DOHH2 (cell line): ENCODE measurements around the gene TRAPPC2L.

Experiments used
- H3F3A ChIP-seq: fragments of 200-600 bp; sonication (generic), shearing (Covaris generic); 2 replicates; pipeline ENCODE4 v1.6.0; 2016; ENCODE audit warnings: antibody characterized with exemption, mild to moderate bottlenecking; ENCODE audit not compliant: control insufficient read depth, insufficient read depth
- H3K27ac ChIP-seq: fragments of 200-600 bp; sonication (generic); 2 replicates; pipeline ENCODE4 v1.5.1; 2014; ENCODE audit warnings: low read depth, mild to moderate bottlenecking, low read length, moderate library complexity
- H3K27me3 ChIP-seq: fragments of 200-600 bp; sonication (generic); 2 replicates; pipeline ENCODE4 v1.6.1; 2014; ENCODE audit warnings: mild to moderate bottlenecking, low read length, mixed read lengths; ENCODE audit not compliant: control insufficient read depth
- H3K36me3 ChIP-seq: fragments of 200-600 bp; sonication (generic); 2 replicates; pipeline ENCODE4 v1.6.1; 2014; ENCODE audit warnings: mild to moderate bottlenecking, low read length, moderate library complexity, mixed read lengths; ENCODE audit not compliant: control insufficient read depth
- H3K4me1 ChIP-seq: fragments of 200-600 bp; sonication (generic); 2 replicates; pipeline ENCODE4 v1.6.1; 2014; ENCODE audit warnings: mild to moderate bottlenecking, low read length, mixed read lengths; ENCODE audit not compliant: control insufficient read depth
- H3K4me2 ChIP-seq: fragments of 200-600 bp; sonication (generic); 2 replicates; pipeline ENCODE4 v1.6.0; 2014; ENCODE audit warnings: mild to moderate bottlenecking, low read length, moderate library complexity
- H3K4me3 ChIP-seq: fragments of 200-600 bp; sonication (generic); 2 replicates; pipeline ENCODE4 v1.5.1; 2014; ENCODE audit warnings: mild to moderate bottlenecking, low read length, mixed read lengths
- H3K79me2 ChIP-seq: fragments of 200-600 bp; sonication (generic); 2 replicates; pipeline ENCODE4 v1.6.1; 2014; ENCODE audit warnings: mild to moderate bottlenecking, low read length, mixed read lengths; ENCODE audit not compliant: control insufficient read depth
- H3K9me2 ChIP-seq: fragments of 200-600 bp; sonication (generic); replicated peaks from 2 replicates; pipeline ENCODE4 v1.6.1; 2014; ENCODE audit warnings: mild to moderate bottlenecking, low read length, mixed read lengths; ENCODE audit not compliant: control insufficient read depth
- H3K9me3 ChIP-seq: fragments of 200-600 bp; sonication (generic); 2 replicates; pipeline ENCODE4 v1.6.1; 2014; ENCODE audit warnings: antibody characterized with exemption, low read length, mixed read lengths; ENCODE audit not compliant: control insufficient read depth, insufficient read depth
- H4K20me1 ChIP-seq: fragments of 200-600 bp; sonication (generic); 2 replicates; pipeline ENCODE4 v1.6.0; 2014; ENCODE audit warnings: low read depth, mild to moderate bottlenecking, antibody characterized with exemption, low read length, moderate library complexity; ENCODE audit not compliant: control insufficient read depth, insufficient read depth
- CTCF ChIP-seq: fragments of 200-600 bp; sonication (generic); IDR thresholded peaks from one replicate; pipeline ENCODE4 v1.5.1; 2014; ENCODE audit warnings: antibody characterized with exemption, mild to moderate bottlenecking, low read depth, low read length; ENCODE audit not compliant: poor library complexity, severe bottlenecking
- EZH2phosphoT487 ChIP-seq: fragments of 200-600 bp; sonication (generic); IDR thresholded peaks from 2 replicates; pipeline ENCODE4 v1.6.1; 2017; ENCODE audit warnings: borderline replicate concordance, mild to moderate bottlenecking, antibody characterized with exemption, low read length, moderate library complexity, mixed read lengths

Gene TRAPPC2L

GRCh38 chr16:88894681-88895300 lies 37.9 kb downstream of the TRAPPC2L start:
- peaks cover 66% of the 10 kb centered on the region for H3K36me3 ChIP-seq
- H3K4me2 ChIP-seq = no peak overlapping the region
- H3K27me3 ChIP-seq = no peaks in the 10 kb centered on the region
- H3K9me3 ChIP-seq = peaks cover 3% of the 10 kb centered on the region; the same call in 1 of the 2 replicates
- no peaks in the 10 kb centered on the region for H3K9me2 ChIP-seq
- H3K79me2 ChIP-seq = no peaks in the 10 kb centered on the region
- no peaks in the 10 kb centered on the region for H4K20me1 ChIP-seq
- H3K4me1 ChIP-seq = no peaks in the 10 kb centered on the region
- no peak overlapping the region for H3K27ac ChIP-seq
- H3F3A ChIP-seq = no peaks in the 10 kb centered on the region
- no peak overlapping the region for H3K4me3 ChIP-seq
- TF ChIP-seq CTCF (no peak), EZH2phosphoT487 (no peak)

- Histone ChIP-seq H3K9me3 (peaks cover 3% of the 10 kb centered on the region; the same call in 1 of the 2 replicates), H3K27ac (no peak overlapping the region), H3K4me3 (no peak overlapping the region), H3K4me2 (no peak overlapping the region), H3K27me3 (no peaks in the 10 kb centered on the region), H3K36me3 (peaks cover 67% of the 10 kb centered on the region), H3F3A (no peaks in the 10 kb centered on the region), H3K4me1 (no peaks in the 10 kb centered on the region), H3K79me2 (no peaks in the 10 kb centered on the region), H4K20me1 (no peaks in the 10 kb centered on the region), H3K9me2 (no peaks in the 10 kb centered on the region)
- TF ChIP-seq CTCF (no peak), EZH2phosphoT487 (no peak)
Observed at GRCh38 chr16:88895335-88895734, 38.4 kb downstream of the TRAPPC2L start.

GRCh38 chr16:88896238-88897070 lies 39.5 kb downstream of the TRAPPC2L start:
- H3K4me1 ChIP-seq = no peaks in the 10 kb centered on the region
- H3K27ac ChIP-seq = no peak overlapping the region
- H3K9me3 ChIP-seq = peaks cover 3% of the 10 kb centered on the region; the same call in 1 of the 2 replicates
- H3K4me2 ChIP-seq = no peak overlapping the region
- no peak overlapping the region for H3K4me3 ChIP-seq
- H3K36me3 ChIP-seq = peaks cover 67% of the 10 kb centered on the region
- no peaks in the 10 kb centered on the region for H3K9me2 ChIP-seq
- no peaks in the 10 kb centered on the region for H3K27me3 ChIP-seq
- H3K79me2 ChIP-seq = no peaks in the 10 kb centered on the region
- no peaks in the 10 kb centered on the region for H3F3A ChIP-seq
- H4K20me1 ChIP-seq = no peaks in the 10 kb centered on the region
- TF ChIP-seq EZH2phosphoT487 (no peak), CTCF (no peak)
